ENCODE measurements around the gene CCDC18.

DNA sequence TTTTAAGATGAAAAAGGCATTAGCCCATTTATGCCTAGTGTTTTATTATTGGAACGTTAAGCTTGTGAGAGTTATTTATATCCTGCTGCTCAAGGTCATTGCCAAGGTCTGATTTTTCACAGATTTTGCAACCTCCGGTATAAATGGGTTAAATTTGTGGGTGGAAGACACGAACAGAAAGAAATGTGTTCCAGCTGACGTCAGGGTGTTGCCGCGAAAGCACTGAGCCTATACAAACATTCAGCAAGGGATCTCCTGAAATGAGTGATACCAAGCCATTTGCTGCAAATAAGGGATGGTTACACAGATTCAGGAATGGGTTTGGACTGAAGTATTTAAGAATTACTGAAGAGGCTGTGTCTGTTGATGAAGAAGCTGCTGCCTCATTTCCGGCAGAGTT, 32.5 kb upstream of the CCDC18 start:
- TF ChIP-seq, protein P1, sequence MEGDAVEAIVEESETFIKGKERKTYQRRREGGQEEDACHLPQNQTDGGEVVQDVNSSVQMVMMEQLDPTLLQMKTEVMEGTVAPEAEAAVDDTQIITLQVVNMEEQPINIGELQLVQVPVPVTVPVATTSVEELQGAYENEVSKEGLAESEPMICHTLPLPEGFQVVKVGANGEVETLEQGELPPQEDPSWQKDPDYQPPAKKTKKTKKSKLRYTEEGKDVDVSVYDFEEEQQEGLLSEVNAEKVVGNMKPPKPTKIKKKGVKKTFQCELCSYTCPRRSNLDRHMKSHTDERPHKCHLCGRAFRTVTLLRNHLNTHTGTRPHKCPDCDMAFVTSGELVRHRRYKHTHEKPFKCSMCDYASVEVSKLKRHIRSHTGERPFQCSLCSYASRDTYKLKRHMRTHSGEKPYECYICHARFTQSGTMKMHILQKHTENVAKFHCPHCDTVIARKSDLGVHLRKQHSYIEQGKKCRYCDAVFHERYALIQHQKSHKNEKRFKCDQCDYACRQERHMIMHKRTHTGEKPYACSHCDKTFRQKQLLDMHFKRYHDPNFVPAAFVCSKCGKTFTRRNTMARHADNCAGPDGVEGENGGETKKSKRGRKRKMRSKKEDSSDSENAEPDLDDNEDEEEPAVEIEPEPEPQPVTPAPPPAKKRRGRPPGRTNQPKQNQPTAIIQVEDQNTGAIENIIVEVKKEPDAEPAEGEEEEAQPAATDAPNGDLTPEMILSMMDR (conservative IDR thresholded peaks at IDR 0.05 in 1 of 2, IDR thresholded peaks at IDR 0.05 in 1 of 2; ENCODE audit: extremely low read depth in 1 of 2, insufficient read depth in 1 of 2, low read depth in 1 of 2, low read length in 2 of 2), result no peak
- no peak for TF ChIP-seq EZH2 (IDR thresholded peaks at IDR 0.05; ENCODE audit: borderline replicate concordance, low read length)
